IMR-90 (cell line): ENCODE data around the gene ZC2HC1C. TPM values are rescaled to one million over a fixed set of nuclear protein-coding genes. Genes with fewer than 3 reads are reported as not detected.

Source experiments
- ATAC-seq: fragments of 200-7000 bp; cut with Tn5 transposase; 2 replicates; pipeline ENCODE4 v1.9.1; 2020; ENCODE audit warnings: low read depth, mild to moderate bottlenecking, moderate library complexity
- BruUV-seq: library from RNA; stranded (reverse); fragments of 400-500 nt; replicated peaks from 2 replicates; lab custom pipeline; 2021; lab: Mats Ljungman, UMichigan
- CTCF ChIA-PET: fragments of 300-600 bp; formaldehyde crosslinking; extraction: SDS; loops from one replicate; lab custom pipeline; 2021; ENCODE audit warnings: antibody characterized with exemption; lab: Yijun Ruan, JAX
- POLR2A ChIA-PET: fragments of 300-600 bp; sonication (Branson Sonifier 250); formaldehyde crosslinking; loops from one replicate; lab custom pipeline; 2022; ENCODE audit warnings: antibody characterized with exemption; ENCODE audit not compliant: unreplicated experiment; lab: Charles Lee
- DNase-seq: peaks from one replicate; pipeline ENCODE4 v3.0.0; 2013
- H2AFZ ChIP-seq: replicated peaks from 2 replicates; pipeline ENCODE3; 2013; ENCODE audit warnings: low read length, mild to moderate bottlenecking; ENCODE audit not compliant: poor library complexity
- H2AK5ac ChIP-seq: 2 replicates; pipeline ENCODE4 v1.6.1; 2013; ENCODE audit warnings: low read depth, low read length, inconsistent platforms
- H2AK9ac ChIP-seq: replicated peaks from 2 replicates; pipeline ENCODE3; 2013; ENCODE audit warnings: mild to moderate bottlenecking, low read depth, low read length, moderate library complexity; ENCODE audit not compliant: poor library complexity
- H2BK120ac ChIP-seq: 2 replicates; pipeline ENCODE4 v1.6.1; 2013; ENCODE audit warnings: low read depth, low read length, inconsistent platforms
- H2BK15ac ChIP-seq: 3 replicates; pipeline ENCODE4 v1.6.1; 2013; ENCODE audit warnings: low read depth, low read length, inconsistent platforms
- H2BK20ac ChIP-seq: 2 replicates; pipeline ENCODE4 v1.6.1; 2013; ENCODE audit warnings: low read depth, mild to moderate bottlenecking, inconsistent platforms, low read length, moderate library complexity
- H2BK5ac ChIP-seq: 2 replicates; pipeline ENCODE4 v1.6.1; 2013; ENCODE audit warnings: mild to moderate bottlenecking, low read depth, low read length, inconsistent platforms; ENCODE audit not compliant: poor library complexity, severe bottlenecking
- H3K14ac ChIP-seq: replicated peaks from 2 replicates; pipeline ENCODE4 v1.6.1; 2013; ENCODE audit warnings: low read depth, low read length, inconsistent platforms
- H3K18ac ChIP-seq: 2 replicates; pipeline ENCODE4 v1.6.1; 2013; ENCODE audit warnings: low read depth, low read length, control low read depth
- H3K23ac ChIP-seq: 2 replicates; pipeline ENCODE4 v1.6.1; 2013; ENCODE audit warnings: low read depth, low read length, inconsistent platforms
- H3K27ac ChIP-seq: 2 replicates; pipeline ENCODE4 v1.5.1; 2013; ENCODE audit warnings: mild to moderate bottlenecking, control low read depth, low read length; ENCODE audit not compliant: insufficient read depth
- H3K27me3 ChIP-seq: 2 replicates; pipeline ENCODE4 v1.6.1; 2013; ENCODE audit warnings: low read length; ENCODE audit not compliant: control insufficient read depth, insufficient read depth
- H3K36me3 ChIP-seq: 2 replicates; pipeline ENCODE4 v1.6.1; 2013; ENCODE audit warnings: low read length, mixed read lengths; ENCODE audit not compliant: control insufficient read depth, insufficient read depth
- H3K4ac ChIP-seq: 2 replicates; pipeline ENCODE4 v1.6.1; 2013; ENCODE audit warnings: low read depth, low read length, inconsistent platforms
- H3K4me1 ChIP-seq: 2 replicates; pipeline ENCODE4 v1.6.1; 2013; ENCODE audit warnings: low read length, mixed read lengths; ENCODE audit not compliant: control insufficient read depth, insufficient read depth
- H3K4me2 ChIP-seq: 2 replicates; pipeline ENCODE4 v1.6.1; 2013; ENCODE audit warnings: low read depth, mild to moderate bottlenecking, control low read depth, low read length, moderate library complexity
- H3K4me3 ChIP-seq: 2 replicates; pipeline ENCODE4 v1.5.1; 2013; ENCODE audit warnings: low read depth, mild to moderate bottlenecking, control low read depth, low read length, moderate library complexity; ENCODE audit not compliant: insufficient read depth
- H3K56ac ChIP-seq: 2 replicates; pipeline ENCODE4 v1.6.1; 2013; ENCODE audit warnings: low read length, inconsistent platforms; ENCODE audit not compliant: insufficient read depth; ENCODE audit errors: extremely low read depth
- H3K79me1 ChIP-seq, 2 experiments: 2 replicates each; pipeline ENCODE4 v1.6.1; 2013; ENCODE audit warnings: low read length in 2 of 2, inconsistent platforms in 1 of 2, low read depth in 1 of 2
- H3K9ac ChIP-seq: 2 replicates; pipeline ENCODE4 v1.6.1; 2013; ENCODE audit warnings: low read depth, low read length, control low read depth
- H3K9me1 ChIP-seq: 2 replicates; pipeline ENCODE4 v1.6.1; 2013; ENCODE audit warnings: low read length, inconsistent platforms; ENCODE audit not compliant: insufficient read depth
- H3K9me3 ChIP-seq: 2 replicates; pipeline ENCODE4 v1.6.1; 2013; ENCODE audit warnings: low read length; ENCODE audit not compliant: control insufficient read depth, insufficient read depth
- H4K20me1 ChIP-seq: 2 replicates; pipeline ENCODE4 v1.6.1; 2013; ENCODE audit warnings: low read length, inconsistent platforms; ENCODE audit not compliant: insufficient read depth
- H4K5ac ChIP-seq: 2 replicates; pipeline ENCODE4 v1.6.1; 2013; ENCODE audit warnings: mild to moderate bottlenecking, low read depth, low read length, control low read depth
- H4K8ac ChIP-seq, 2 experiments: 2 replicates each; pipeline ENCODE4 v1.6.1; 2013; ENCODE audit warnings: low read depth in 2 of 2, low read length in 2 of 2, control low read depth in 1 of 2, inconsistent platforms in 1 of 2
- H4K91ac ChIP-seq: 2 replicates; pipeline ENCODE4 v1.6.1; 2013; ENCODE audit warnings: low read depth, low read length, inconsistent platforms; ENCODE audit not compliant: insufficient read depth
- BHLHE40 ChIP-seq: fragments of 150-350 bp; IDR thresholded peaks from 2 replicates; pipeline ENCODE4 v1.6.1; 2016; ENCODE audit warnings: mild to moderate bottlenecking, low read depth, low read length
- CHD1 ChIP-seq: IDR thresholded peaks from 2 replicates; pipeline ENCODE4 v1.6.1; 2012; ENCODE audit warnings: low read depth, low read length, improper control_type of control experiment
- MAFK ChIP-seq: IDR thresholded peaks from 2 replicates; pipeline ENCODE4 v1.6.1; 2012; ENCODE audit warnings: low read depth, low read length, improper control_type of control experiment
- MAZ ChIP-seq: IDR thresholded peaks from 2 replicates; pipeline ENCODE4 v1.6.1; 2012; ENCODE audit warnings: low read depth, mild to moderate bottlenecking, low read length, improper control_type of control experiment, moderate library complexity, borderline replicate concordance
- NFE2L2 ChIP-seq: fragments of 150-350 bp; IDR thresholded peaks from 2 replicates; pipeline ENCODE4 v1.6.1; 2016; ENCODE audit warnings: low read depth, mild to moderate bottlenecking, low read length
- RCOR1 ChIP-seq: IDR thresholded peaks from 2 replicates; pipeline ENCODE4 v1.6.1; 2012; ENCODE audit warnings: mild to moderate bottlenecking, low read length, improper control_type of control experiment; ENCODE audit not compliant: insufficient replicate concordance
- RFX5 ChIP-seq: IDR thresholded peaks from 2 replicates; pipeline ENCODE4 v1.8.0; 2012; ENCODE audit warnings: low read depth, mild to moderate bottlenecking, low read length, moderate library complexity
- SMC3 ChIP-seq: fragments of 150-350 bp; IDR thresholded peaks from 2 replicates; pipeline ENCODE4 v1.6.1; 2016; ENCODE audit warnings: low read depth, mild to moderate bottlenecking, antibody characterized with exemption, low read length, moderate library complexity
- WGBS, 2 experiments: methylation state at CpG; one replicate each; pipeline versions ENCODE4 v1.1.5 to v1.1.7; 2013; ENCODE audit warnings: missing lambda C conversion rate in 2 of 2; ENCODE audit not compliant: insufficient read length in 1 of 2; ENCODE audit errors: extremely low coverage in 2 of 2; 5-methylcytosine and 5-hydroxymethylcytosine counted together
- dilution Hi-C: fragments of 300-500 bp; cut with HindIII; formaldehyde crosslinking; loops from one replicate; pipeline ENCODE4 v1.14.3; 2018; ENCODE audit warnings: low sequenced_read_pairs; ENCODE audit not compliant: unreplicated experiment
- in situ Hi-C: fragments of 300-500 bp; cut with MboI; formaldehyde crosslinking; loops from 3 replicates; pipeline ENCODE4 v1.14.3; 2019; ENCODE audit warnings: low sequenced_read_pairs, inconsistent platforms, mixed read lengths
- intact Hi-C: fragments of 100-400 bp; cut with micrococcal nuclease; formaldehyde crosslinking; loops from 2 replicates; pipeline ENCODE4 v1.10.0; 2022
- polyA plus RNA-seq, 3 experiments: library from polyadenylated mRNA; depleted of rRNA; stranded (reverse); fragments of >200 nt; gene quantifications; 2 replicates each; pipeline ENCODE4 v1.2.3, GENCODE V29; 2012; ENCODE audit warnings: low replicate concordance in 1 of 3
- total RNA-seq: library from RNA; depleted of rRNA; stranded (reverse); fragments of >200 nt; gene quantifications from 2 replicates; pipeline ENCODE4 v1.2.3, GENCODE V29; 2012

Gene ZC2HC1C
- total and polyA plus RNA-seq, 2 of the 4 experiments (the other 2 are of a cell fraction), result 0.15 to 0.54 TPM

DNA sequence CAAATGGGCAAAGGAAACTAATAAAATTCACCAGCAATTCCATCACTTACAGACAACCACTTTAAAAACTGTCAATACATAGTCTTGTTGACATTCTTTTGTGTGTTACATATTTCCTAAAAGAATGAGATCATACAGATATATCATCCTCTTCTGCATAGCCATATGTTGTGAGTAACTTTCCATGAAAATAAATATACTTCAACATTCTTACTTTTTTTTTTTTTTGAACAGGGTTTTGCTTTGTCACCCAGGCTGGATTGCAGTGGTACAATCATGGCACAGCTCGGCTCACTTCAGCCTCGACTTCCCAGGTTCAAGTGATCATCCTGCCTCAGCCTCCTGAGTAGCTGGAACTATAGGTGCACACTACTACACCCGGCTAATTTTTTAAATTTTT lies 20.9 kb downstream of the ZC2HC1C start:
- POLR2A ChIA-PET, result no interaction called here
- 80% methylated on average over 2 of the region's 3 CpGs; no CpG with 5 or more reads in 1 of the 2 experiments for WGBS, 2 experiments

More for the DNA sequence above, 20.9 kb downstream of the ZC2HC1C start:
- Histone ChIP-seq H3K27me3 (no peaks in the 10 kb centered on the region), H3K4me3 (no peak overlapping the region), H2AK5ac (no peak overlapping the region), H2BK20ac (no peak overlapping the region), H3K4me1 (0 out of 2 replicates have a peak, but pooled peaks cover 3% of the 10 kb centered on the region), H3K56ac (no peak overlapping the region), H3K18ac (no peak overlapping the region), H2BK5ac (no peak overlapping the region), H4K5ac (no peak overlapping the region), H2AK9ac (no peak overlapping the region), H3K9me1 (no peaks in the 10 kb centered on the region), H3K23ac (no peak overlapping the region), H3K36me3 (peaks cover 18% of the 10 kb centered on the region), H2AFZ (no peak overlapping the region), H4K8ac (no peak overlapping the region), H3K9ac (no peak overlapping the region), H3K4ac (no peak overlapping the region), H4K20me1 (no peaks in the 10 kb centered on the region), H2BK15ac (no peak overlapping the region), H4K91ac (no peak overlapping the region), H3K27ac (peak overlapping the region; percentile 42; the same call in 1 of the 2 replicates), H2BK120ac (no peak overlapping the region), H3K9me3 (no peaks in the 10 kb centered on the region), H3K79me1 (no peaks in the 10 kb centered on the region; a peak in 1 of 4 replicates), H3K14ac (no peak overlapping the region), H3K4me2 (no peak overlapping the region)
- dilution Hi-C loops (no loop called here), intact Hi-C loops (no loop called here), in situ Hi-C loops (no loop called here)
- TF ChIP-seq RFX5, result no peak
- TF ChIP-seq MAFK, result no peak
- TF ChIP-seq NFE2L2, result peak; percentile 56; the same call in 1 of the 2 replicates
- TF ChIP-seq BHLHE40, result no peak
- no peak for TF ChIP-seq SMC3
- TF ChIP-seq MAZ, result no peak
- no peak for TF ChIP-seq CHD1
- TF ChIP-seq RCOR1, result no peak
- CTCF ChIA-PET, result interaction anchor here (0.6 to 0.8 kb wide), 2 partner anchors 17 to 214 kb away, joined by 3 to 4 read pairs; no protein-coding TSS in a partner anchor
- DNase-seq (peak; percentile 66), ATAC-seq (peak; percentile 42)
- no TSS peak for BruUV-seq
